GM23248 (cell line): ENCODE results near the gene SLCO4C1. TPM values are rescaled to one million over a fixed set of nuclear protein-coding genes. Genes with fewer than 3 reads are reported as not detected.

ENCODE experiments used
- DNase-seq: peaks from one replicate; pipeline ENCODE4 v3.0.0-alpha.2; 2015
- H2AFZ ChIP-seq: fragments of 200-600 bp; sonication (generic); 2 replicates; pipeline ENCODE4 v1.6.1; 2016; ENCODE audit warnings: antibody characterized with exemption
- H3F3A ChIP-seq: fragments of 200-600 bp; sonication (generic); 2 replicates; pipeline ENCODE4 v1.6.1; 2016; ENCODE audit warnings: mild to moderate bottlenecking, antibody characterized with exemption, mixed run types; ENCODE audit not compliant: insufficient read depth
- H3K27ac ChIP-seq: fragments of 200-600 bp; sonication (generic); 2 replicates; pipeline ENCODE4 v1.5.1; 2016; ENCODE audit warnings: mild to moderate bottlenecking
- H3K27me3 ChIP-seq: fragments of 200-600 bp; sonication (generic); replicated peaks from 2 replicates; pipeline ENCODE4 v1.6.1; 2016; ENCODE audit warnings: mild to moderate bottlenecking; ENCODE audit not compliant: insufficient read depth
- H3K36me3 ChIP-seq: fragments of 200-600 bp; sonication (generic); 2 replicates; pipeline ENCODE4 v1.6.1; 2016; ENCODE audit warnings: low read depth, mild to moderate bottlenecking
- H3K4me1 ChIP-seq: fragments of 200-600 bp; sonication (generic); 2 replicates; pipeline ENCODE4 v1.6.1; 2016; ENCODE audit warnings: mild to moderate bottlenecking; ENCODE audit not compliant: insufficient read depth
- H3K4me2 ChIP-seq: fragments of 200-600 bp; sonication (generic); one replicate; pipeline ENCODE4 v1.6.1; 2016; ENCODE audit warnings: mild to moderate bottlenecking; ENCODE audit not compliant: unreplicated experiment
- H3K4me3 ChIP-seq: fragments of 200-600 bp; sonication (generic); 2 replicates; pipeline ENCODE4 v1.5.1; 2016; ENCODE audit warnings: mild to moderate bottlenecking
- H3K79me2 ChIP-seq: fragments of 200-600 bp; sonication (generic); 2 replicates; pipeline ENCODE4 v1.6.1; 2016; ENCODE audit warnings: mild to moderate bottlenecking; ENCODE audit not compliant: insufficient read depth
- H3K9ac ChIP-seq: fragments of 200-600 bp; sonication (generic); 2 replicates; pipeline ENCODE4 v1.6.1; 2016; ENCODE audit warnings: mild to moderate bottlenecking
- H3K9me2 ChIP-seq: fragments of 200-600 bp; sonication (generic); 2 replicates; pipeline ENCODE4 v1.6.1; 2016; ENCODE audit warnings: mixed run types, mild to moderate bottlenecking, moderate library complexity; ENCODE audit not compliant: insufficient read depth
- H3K9me3 ChIP-seq: fragments of 200-600 bp; sonication (generic); one replicate; pipeline ENCODE4 v1.6.1; 2017; ENCODE audit warnings: low read depth
- H4K20me1 ChIP-seq: fragments of 200-600 bp; sonication (generic); 2 replicates; pipeline ENCODE4 v1.6.0; 2016; ENCODE audit not compliant: insufficient read depth
- EZH2 ChIP-seq: fragments of 200-600 bp; sonication (generic); IDR thresholded peaks from 2 replicates; pipeline ENCODE4 v1.6.1; 2018; ENCODE audit warnings: antibody characterized with exemption, mild to moderate bottlenecking; ENCODE audit not compliant: insufficient read depth, poor library complexity, severe bottlenecking
- EZH2phosphoT487 ChIP-seq: fragments of 200-600 bp; sonication (generic); IDR thresholded peaks from 2 replicates; pipeline ENCODE4 v1.6.1; 2018; ENCODE audit warnings: antibody characterized with exemption, moderate library complexity, mild to moderate bottlenecking, low read depth; ENCODE audit not compliant: insufficient read depth
- WGBS, 2 experiments: methylation state at CpG; one replicate each; pipeline ENCODE4 v1.1.6; 2015 to 2017; ENCODE audit warnings: low lambda C conversion rate in 2 of 2, low coverage in 1 of 2; ENCODE audit errors: missing lambda C conversion rate in 2 of 2; 5-methylcytosine and 5-hydroxymethylcytosine counted together
- in situ Hi-C: fragments of 300-500 bp; cut with MboI; formaldehyde crosslinking; loops from 2 replicates; pipeline ENCODE4 v1.15.0; 2020
- polyA plus RNA-seq: library from polyadenylated mRNA; unstranded; fragments of >200 nt; fragmentation: Nextera tagmentation; extraction: Ambion mirVana; gene quantifications from 2 replicates; pipeline ENCODE4 v1.2.1, GENCODE V29; 2016
- total RNA-seq: library from RNA; depleted of rRNA; stranded (reverse); fragments of >200 nt; shearing (Covaris generic); gene quantifications from 2 replicates; pipeline ENCODE4 v1.2.3, GENCODE V29; 2014; rRNA removed

The SLCO4C1 gene
- total and polyA plus RNA-seq, 2 experiments from 2014 or later, result not detected

DNA sequence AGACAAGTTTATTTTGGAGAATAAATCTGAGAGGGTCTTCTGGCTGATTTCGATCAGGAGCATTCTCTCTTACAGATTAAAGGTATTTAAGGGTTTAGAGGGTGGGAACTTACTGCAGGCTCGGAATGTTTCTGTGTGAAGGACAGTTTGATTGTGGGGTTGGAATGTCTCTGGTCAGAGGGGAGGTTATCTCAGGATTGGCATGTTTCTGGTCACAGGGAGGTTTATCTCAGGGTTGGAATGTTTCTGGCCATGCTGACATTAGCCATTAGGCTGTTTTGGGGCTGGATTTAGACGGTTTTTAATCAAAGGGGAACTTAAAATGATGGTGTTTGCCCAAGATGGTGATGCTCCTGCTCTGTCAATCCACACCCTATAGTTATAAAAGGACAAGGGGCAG is 95.2 kb downstream of the SLCO4C1 start:
- 2 to 3% methylated on average over 3 of the region's 3 CpGs for WGBS, 2 experiments
- Histone ChIP-seq H4K20me1 (no peaks in the 10 kb centered on the region), H2AFZ (no peak overlapping the region), H3K27ac (no peak overlapping the region), H3F3A (no peaks in the 10 kb centered on the region), H3K4me2 (no peak overlapping the region), H3K36me3 (no peaks in the 10 kb centered on the region), H3K4me3 (no peak overlapping the region), H3K9ac (no peak overlapping the region), H3K9me2 (0 out of 2 replicates have a peak, but pooled peaks cover 3% of the 10 kb centered on the region), H3K27me3 (no peaks in the 10 kb centered on the region), H3K9me3 (no peaks in the 10 kb centered on the region), H3K4me1 (no peaks in the 10 kb centered on the region), H3K79me2 (no peaks in the 10 kb centered on the region)
- TF ChIP-seq EZH2phosphoT487, result no peak
- in situ Hi-C loops, result no loop called here
- DNase-seq, result no peak

DNA sequence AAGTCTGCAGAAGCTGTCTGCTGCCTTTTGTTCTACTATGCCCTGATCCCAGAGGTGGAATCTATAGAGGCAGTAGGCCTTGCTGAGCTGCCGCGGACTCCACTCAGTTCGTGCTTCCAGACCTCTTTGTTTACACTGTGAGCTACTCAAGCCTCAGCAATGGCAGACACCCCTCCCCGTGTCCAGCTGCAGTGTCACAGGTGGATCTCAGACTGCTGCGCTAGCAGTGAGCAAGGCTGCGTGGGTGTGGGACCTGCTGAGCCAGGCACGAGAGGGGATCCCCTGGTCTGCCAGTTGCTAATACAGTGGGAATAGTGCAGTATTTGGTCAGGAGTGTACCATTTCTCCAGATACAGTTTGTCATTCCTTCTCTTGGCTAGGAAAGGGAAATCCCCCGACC is 99.6 kb downstream of the SLCO4C1 start:
- no peak overlapping the region for H3K4me2 ChIP-seq
- H3K4me1 ChIP-seq, result no peaks in the 10 kb centered on the region
- no peaks in the 10 kb centered on the region for H3K36me3 ChIP-seq
- WGBS, 2 experiments, result 51 to 52% methylated on average over 8 of the region's 8 CpGs
- H3K27me3 ChIP-seq, result no peaks in the 10 kb centered on the region
- H3K79me2 ChIP-seq, result no peaks in the 10 kb centered on the region
- no peaks in the 10 kb centered on the region for H3K9me3 ChIP-seq
- no peaks in the 10 kb centered on the region for H3F3A ChIP-seq
- H3K4me3 ChIP-seq, result no peak overlapping the region
- no peaks in the 10 kb centered on the region for H3K9me2 ChIP-seq
- H3K9ac ChIP-seq, result no peak overlapping the region
- H2AFZ ChIP-seq, result no peak overlapping the region
- in situ Hi-C loops, result no loop called here
- H3K27ac ChIP-seq, result no peak overlapping the region
- TF ChIP-seq EZH2 (no peak), EZH2phosphoT487 (no peak)
- no peak for DNase-seq
- no peaks in the 10 kb centered on the region for H4K20me1 ChIP-seq

Other genes starting within 250 kb of the SLCO4C1 start
- not detected in 2 replicates for gene SLCO6A1, start 202.7 kb upstream of the SLCO4C1 start, total RNA-seq
- gene SLCO6A1, start 202.7 kb upstream of the SLCO4C1 start, polyA plus RNA-seq, result not detected in 2 replicates